CD4-positive, alpha-beta T cell (primary cell): Measurements from ENCODE around the gene NRXN3. TPM values are rescaled to one million over a fixed set of nuclear protein-coding genes. Genes with fewer than 3 reads are reported as not detected.

Source experiments
- ATAC-seq: fragments of 200-7000 bp; cut with Tn5 transposase; one replicate; pipeline ENCODE4 v1.10.0; 2022; ENCODE audit warnings: mild to moderate bottlenecking; ENCODE audit not compliant: poor library complexity
- CTCF ChIA-PET: fragments of 350-600 bp; sonication (Branson Sonifier 250); formaldehyde crosslinking; loops from one replicate; lab custom pipeline; 2021; ENCODE audit warnings: antibody characterized with exemption, inconsistent platforms; lab: Charles Lee
- POLR2A ChIA-PET: fragments of 350-600 bp; sonication (Branson Sonifier 250); formaldehyde crosslinking; loops from one replicate; lab custom pipeline; 2021; ENCODE audit warnings: antibody characterized with exemption, inconsistent platforms; lab: Charles Lee
- DNase-seq, 14 experiments: peaks; one replicate each; pipeline ENCODE4 v3.0.0-alpha.2; 2013 to 2020; ENCODE audit warnings: mixed read lengths in 2 of 14
- H3K27ac ChIP-seq, 2 donors: one replicate each; pipeline versions ENCODE4 v1.5.1 to v1.7.0; 2013; ENCODE audit warnings: low read length in 2 of 2, low read depth in 1 of 2, mild to moderate bottlenecking in 1 of 2
- H3K27me3 ChIP-seq, 2 experiments: 1 replicate in 1 of 2; 2 replicates in 1 of 2; pipeline versions ENCODE4 v1.6.1 to v1.7.0; 2013; ENCODE audit warnings: low read length in 2 of 2, control low read depth in 1 of 2, mild to moderate bottlenecking in 1 of 2, moderate library complexity in 1 of 2; ENCODE audit not compliant: insufficient read depth in 2 of 2, control insufficient read depth in 1 of 2
- H3K36me3 ChIP-seq: one replicate; pipeline ENCODE4 v1.6.1; 2013; ENCODE audit warnings: low read length, control low read depth; ENCODE audit not compliant: insufficient read depth
- H3K4me1 ChIP-seq: one replicate; pipeline ENCODE4 v1.6.1; 2013; ENCODE audit warnings: low read length, control low read depth; ENCODE audit not compliant: insufficient read depth
- H3K4me3 ChIP-seq: one replicate; pipeline ENCODE4 v1.5.1; 2013; ENCODE audit warnings: mild to moderate bottlenecking, low read length, moderate library complexity
- H3K9me3 ChIP-seq, 2 experiments: 1 replicate in 1 of 2; 2 replicates in 1 of 2; pipeline versions ENCODE4 v1.6.1 to v1.7.0; 2013; ENCODE audit warnings: low read length in 2 of 2, mild to moderate bottlenecking in 2 of 2, control low read depth in 1 of 2, moderate library complexity in 1 of 2; ENCODE audit not compliant: control insufficient read depth in 1 of 2, insufficient read depth in 1 of 2
- H3K27ac Mint-ChIP-seq: one replicate; pipeline ENCODE4 v1.8.0; 2020; ENCODE audit warnings: mixed read lengths
- H3K27me3 Mint-ChIP-seq: one replicate; pipeline ENCODE4 v1.8.0; 2021; ENCODE audit warnings: mixed read lengths
- H3K36me3 Mint-ChIP-seq: one replicate; pipeline ENCODE4 v1.8.0; 2021; ENCODE audit warnings: low read depth, mixed read lengths
- H3K4me1 Mint-ChIP-seq: one replicate; pipeline ENCODE4 v1.8.0; 2021; ENCODE audit warnings: low read depth, mixed read lengths
- H3K4me3 Mint-ChIP-seq: one replicate; pipeline ENCODE4 v1.8.0; 2020; ENCODE audit warnings: mild to moderate bottlenecking, mixed read lengths
- H3K9me3 Mint-ChIP-seq: one replicate; pipeline ENCODE4 v1.8.0; 2020; ENCODE audit warnings: mixed read lengths
- CTCF ChIP-seq: fragments of 200-600 bp; IDR thresholded peaks from one replicate; pipeline ENCODE4 v1.8.0; 2022; ENCODE audit warnings: antibody characterized with exemption, mild to moderate bottlenecking
- intact Hi-C, 2 experiments: fragments of 100-400 bp; cut with DNase I in 1 of 2; cut with micrococcal nuclease in 1 of 2; formaldehyde crosslinking; loops; one replicate each; pipeline versions ENCODE4 v1.15.1 to v1.9.0; 2023 to 2025; cut with DNase I, micrococcal nuclease
- total RNA-seq, 174 experiments: library from RNA in 2 of 174; stranded (reverse) in 2 of 174; gene quantifications; one replicate each; pipeline ENCODE4 v1.2.3 and lab custom pipeline; 2021 to 2026

The NRXN3 gene
- total RNA-seq, 2 experiments from 2014 or later, result not detected

GRCh38 chr14:78873581-78873980, 703.4 kb downstream of the NRXN3 start:
- Histone ChIP-seq H3K9me3 (no peaks in the 10 kb centered on the region), H3K4me1 (no peaks in the 10 kb centered on the region), H3K27ac (no peak overlapping the region), H3K27me3 (no peaks in the 10 kb centered on the region), H3K36me3 (no peaks in the 10 kb centered on the region), H3K4me3 (no peak overlapping the region)
- Mint-ChIP-seq H3K36me3 (no peaks in the 10 kb centered on the region), H3K4me1 (no peaks in the 10 kb centered on the region), H3K27me3 (peaks cover 1% of the 10 kb centered on the region), H3K4me3 (no peak overlapping the region), H3K9me3 (no peaks in the 10 kb centered on the region), H3K27ac (no peak overlapping the region)
- POLR2A ChIA-PET, result no interaction called here
- ATAC-seq (no peak), DNase-seq (no peak)
- no peak for TF ChIP-seq CTCF
- intact Hi-C loops, result no loop called here
- CTCF ChIA-PET, result no interaction called here

DNA sequence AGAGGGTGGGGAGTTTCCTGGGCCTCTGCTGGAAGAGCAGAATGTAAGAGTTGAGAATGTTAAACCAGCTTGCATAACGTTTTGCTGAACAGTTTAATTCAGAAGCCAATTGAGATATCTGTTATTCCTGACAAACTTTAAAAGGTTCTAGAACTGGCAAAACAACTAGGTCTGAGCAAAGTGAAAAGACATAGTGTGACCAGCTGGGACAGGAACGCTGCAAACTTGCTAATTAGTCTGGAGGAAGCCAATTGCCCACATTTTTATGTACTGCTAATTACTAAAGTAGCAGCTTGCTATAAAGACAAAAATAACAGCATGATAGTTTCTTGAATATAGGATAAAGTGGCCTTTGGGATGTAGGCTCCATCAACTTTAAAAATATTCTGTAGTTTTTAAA, 704.9 kb downstream of the NRXN3 start:
- Mint-ChIP-seq H3K4me1 (no peaks in the 10 kb centered on the region), H3K4me3 (no peak overlapping the region), H3K27me3 (peaks cover 6% of the 10 kb centered on the region), H3K27ac (no peak overlapping the region), H3K36me3 (no peaks in the 10 kb centered on the region), H3K9me3 (no peaks in the 10 kb centered on the region)
- Histone ChIP-seq H3K27ac (no peak overlapping the region), H3K27me3 (no peaks in the 10 kb centered on the region), H3K36me3 (no peaks in the 10 kb centered on the region), H3K9me3 (no peaks in the 10 kb centered on the region), H3K4me3 (no peak overlapping the region), H3K4me1 (no peaks in the 10 kb centered on the region)
- CTCF ChIA-PET, result no interaction called here
- POLR2A ChIA-PET, result no interaction called here
- no peak for TF ChIP-seq CTCF
- ATAC-seq (no peak), DNase-seq (no peak)
- intact Hi-C loops, result no loop called here

DNA sequence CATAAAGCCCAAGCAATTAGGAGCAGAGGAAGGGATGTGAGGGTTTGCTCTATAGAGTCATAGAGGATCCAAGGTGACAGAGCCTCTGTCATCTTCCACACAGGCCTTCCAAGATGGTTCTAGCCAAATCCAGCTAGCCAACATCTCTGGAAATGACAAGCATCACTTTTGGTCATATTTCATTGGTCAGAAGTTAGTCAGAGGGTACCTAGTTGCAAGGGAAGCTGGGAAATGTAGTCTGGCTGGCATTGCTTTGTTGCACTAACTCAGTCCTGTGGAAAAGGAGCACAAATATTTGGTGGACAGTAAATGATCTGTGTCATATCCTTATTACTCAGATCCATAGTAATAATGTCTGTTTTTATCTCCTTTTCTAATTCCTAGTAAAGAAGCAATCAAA, 715.7 kb downstream of the NRXN3 start:
- Histone ChIP-seq H3K27me3 (no peaks in the 10 kb centered on the region), H3K4me1 (no peaks in the 10 kb centered on the region), H3K9me3 (peaks cover 0 to 7% of the 10 kb centered on the region in 2 experiments), H3K27ac (no peak overlapping the region), H3K36me3 (no peaks in the 10 kb centered on the region), H3K4me3 (no peak overlapping the region)
- H3K27ac Mint-ChIP-seq, result no peak overlapping the region
- DNase-seq (no peak), ATAC-seq (no peak)
- no peak overlapping the region for H3K4me3 Mint-ChIP-seq
- TF ChIP-seq CTCF, result no peak
- peaks cover 8% of the 10 kb centered on the region for H3K9me3 Mint-ChIP-seq
- CTCF ChIA-PET, result no interaction called here
- intact Hi-C loops, result no loop called here
- H3K4me1 Mint-ChIP-seq, result no peaks in the 10 kb centered on the region
- POLR2A ChIA-PET, result no interaction called here
- no peaks in the 10 kb centered on the region for H3K36me3 Mint-ChIP-seq
- H3K27me3 Mint-ChIP-seq, result peaks cover 3% of the 10 kb centered on the region
